Measurements from ENCODE around the gene SLC39A9.

GRCh38 chr14:69505338-69506240, 107.1 kb downstream of the SLC39A9 start:
- TF ChIP-seq POLR2A (IDR thresholded peaks at IDR 0.05): no peak
- no peak for TF ChIP-seq CTCF (IDR thresholded peaks at IDR 0.05)

Data from uterus (tissue), 2 donors.